B cell (primary cell): ENCODE data around the gene CATSPER1. TPM values are rescaled to one million over a fixed set of nuclear protein-coding genes. Genes with fewer than 3 reads are reported as not detected.

Experiments used
- ATAC-seq: fragments of 200-7000 bp; cut with Tn5 transposase; one replicate; pipeline ENCODE4 v1.10.0; 2021; ENCODE audit warnings: low read depth, mild to moderate bottlenecking, moderate number of reproducible peaks, moderate library complexity
- CTCF ChIA-PET: fragments of 350-600 bp; sonication (Branson Sonifier 250); formaldehyde crosslinking; loops from one replicate; lab custom pipeline; 2021; ENCODE audit warnings: antibody characterized with exemption, inconsistent platforms; lab: Charles Lee
- POLR2A ChIA-PET: fragments of 350-600 bp; sonication (Branson Sonifier 250); formaldehyde crosslinking; loops from one replicate; lab custom pipeline; 2021; ENCODE audit warnings: antibody characterized with exemption; lab: Charles Lee
- DNase-seq: peaks from one replicate; pipeline ENCODE4 v3.0.0; 2013
- H2AFZ ChIP-seq: 2 replicates; pipeline ENCODE4 v1.6.1; 2012; ENCODE audit warnings: mild to moderate bottlenecking, low read depth, low read length; ENCODE audit not compliant: insufficient read depth, poor library complexity, severe bottlenecking
- H3K27ac ChIP-seq, 2 donors: 1 replicate in 1 of 2; 2 replicates in 1 of 2; pipeline ENCODE4 v1.5.1; 2012 to 2013; ENCODE audit warnings: low read length in 2 of 2, mild to moderate bottlenecking in 2 of 2, moderate library complexity in 1 of 2
- H3K27me3 ChIP-seq, 4 experiments: fragments of 200-600 bp in 1 of 4; sonication (generic) in 1 of 4; replicated peaks in 1 of 4; 1 replicate in 2 of 4; 2 replicates in 2 of 4; pipeline versions ENCODE4 v1.6.1 to v1.7.0; 2013 to 2016; ENCODE audit warnings: low read length in 3 of 4, mild to moderate bottlenecking in 2 of 4, mixed read lengths in 1 of 4, moderate library complexity in 1 of 4; ENCODE audit not compliant: insufficient read depth in 4 of 4, control insufficient read depth in 3 of 4; ENCODE audit errors: control extremely low read depth in 1 of 4
- H3K36me3 ChIP-seq, 2 experiments: replicated peaks in 1 of 2; 1 replicate in 1 of 2; 2 replicates in 1 of 2; pipeline versions ENCODE4 v1.6.1 to v1.7.1; 2013; ENCODE audit warnings: low read length in 1 of 2; ENCODE audit not compliant: insufficient read depth in 2 of 2, control insufficient read depth in 1 of 2; ENCODE audit errors: control extremely low read depth in 1 of 2, extremely low read depth in 1 of 2
- H3K4me1 ChIP-seq, 2 donors: fragments of 200-600 bp in 1 of 2; sonication (generic) in 1 of 2; 1 replicate in 1 of 2; 2 replicates in 1 of 2; pipeline versions ENCODE4 v1.5.1 to v1.6.1; 2013 to 2017; ENCODE audit warnings: low read length in 2 of 2; ENCODE audit not compliant: control insufficient read depth in 2 of 2, insufficient read depth in 2 of 2
- H3K4me2 ChIP-seq: replicated peaks from 2 replicates; pipeline ENCODE3; 2012; ENCODE audit warnings: mild to moderate bottlenecking, low read depth, low read length; ENCODE audit not compliant: poor library complexity, severe bottlenecking
- H3K4me3 ChIP-seq, 5 experiments: fragments of 200-600 bp in 1 of 5; sonication (generic) in 1 of 5; 1 replicate in 3 of 5; 2 replicates in 2 of 5; pipeline versions ENCODE4 v1.5.1 to v1.7.0; 2011 to 2016; ENCODE audit warnings: low read length in 4 of 5, mild to moderate bottlenecking in 4 of 5, low read depth in 2 of 5, control low read depth in 1 of 5, moderate library complexity in 1 of 5; ENCODE audit not compliant: insufficient read depth in 1 of 5; ENCODE audit errors: control extremely low read depth in 1 of 5, extremely low read depth in 1 of 5
- H3K79me2 ChIP-seq: fragments of 200-600 bp; sonication (generic); one replicate; pipeline ENCODE4 v1.6.0; 2016; ENCODE audit warnings: low read length; ENCODE audit not compliant: control insufficient read depth, insufficient read depth
- H3K9ac ChIP-seq: fragments of 200-600 bp; sonication (generic); 2 replicates; pipeline ENCODE4 v1.6.1; 2017; ENCODE audit warnings: mild to moderate bottlenecking, low read length, moderate library complexity
- H3K9me3 ChIP-seq, 3 donors: one replicate each; pipeline versions ENCODE4 v1.6.1 to v1.7.1; 2013; ENCODE audit warnings: low read length in 2 of 3; ENCODE audit not compliant: control insufficient read depth in 2 of 3, insufficient read depth in 1 of 3; ENCODE audit errors: control extremely low read depth in 1 of 3
- H4K20me1 ChIP-seq: 2 replicates; pipeline ENCODE4 v1.6.0; 2012; ENCODE audit warnings: mild to moderate bottlenecking, low read length; ENCODE audit not compliant: insufficient read depth, control insufficient read depth, poor library complexity, severe bottlenecking
- H3K27ac Mint-ChIP-seq: one replicate; pipeline ENCODE4 v1.8.0; 2021; ENCODE audit warnings: mixed read lengths
- H3K27me3 Mint-ChIP-seq: one replicate; pipeline ENCODE4 v1.8.0; 2021; ENCODE audit warnings: mixed read lengths
- H3K4me1 Mint-ChIP-seq: one replicate; pipeline ENCODE4 v1.8.0; 2021; ENCODE audit warnings: mixed read lengths
- H3K4me3 Mint-ChIP-seq: one replicate; pipeline ENCODE4 v1.8.0; 2021; ENCODE audit warnings: mixed read lengths
- H3K9me3 Mint-ChIP-seq: one replicate; pipeline ENCODE4 v1.8.0; 2022; ENCODE audit warnings: mixed read lengths; ENCODE audit not compliant: insufficient read depth
- CTCF ChIP-seq: fragments of 200-600 bp; IDR thresholded peaks from one replicate; pipeline ENCODE4 v1.8.0; 2022; ENCODE audit warnings: antibody characterized with exemption, mild to moderate bottlenecking
- EZH2 ChIP-seq: IDR thresholded peaks from 2 replicates; pipeline ENCODE4 v1.6.1; 2012; ENCODE audit warnings: borderline replicate concordance, low read depth, mild to moderate bottlenecking, moderate library complexity, low read length; ENCODE audit not compliant: insufficient read depth, poor library complexity, severe bottlenecking
- WGBS: methylation state at CpG from one replicate; pipeline ENCODE4 v1.1.5; 2013; ENCODE audit warnings: missing lambda C conversion rate; ENCODE audit not compliant: insufficient coverage; 5-methylcytosine and 5-hydroxymethylcytosine counted together
- intact Hi-C: fragments of 100-400 bp; cut with micrococcal nuclease; formaldehyde crosslinking; loops from one replicate; pipeline ENCODE4 v1.10.0; 2022
- polyA plus RNA-seq: library from polyadenylated mRNA; depleted of rRNA; stranded (reverse); fragments of >200 nt; gene quantifications from 2 replicates; pipeline ENCODE4 v1.2.3, GENCODE V29; 2012
- total RNA-seq, 2 donors: library from RNA; stranded (reverse); fragments of 120-200 nt in 1 of 2; gene quantifications; 1 replicate in 1 of 2; 2 replicates in 1 of 2; pipeline versions ENCODE4 v1.2.3 to v1.2.4, GENCODE V29; 2013 to 2022

CATSPER1 gene
- total and polyA plus RNA-seq, 2 donors (not counting 1 experiment from before 2014, with no cell fraction given), result not detected

GRCh38 chr11:66017321-66017720 lies 9.0 kb downstream of the CATSPER1 start:
- H4K20me1 ChIP-seq, result no peaks in the 10 kb centered on the region
- no peak overlapping the region for H2AFZ ChIP-seq
- H3K27me3 ChIP-seq, result peaks cover 0 to 17% (median 5%) of the 10 kb centered on the region in 4 experiments
- no peak for ATAC-seq
- peaks cover 0 to 9% (median 0%) of the 10 kb centered on the region in 3 donors for H3K9me3 ChIP-seq
- ChIA-PET CTCF (no interaction called here), POLR2A (no interaction called here)
- WGBS, result 95% methylated on average over 4 of the region's 4 CpGs
- no peaks in the 10 kb centered on the region for H3K9me3 Mint-ChIP-seq
- peaks cover 1 to 7% of the 10 kb centered on the region in 2 donors for H3K4me1 ChIP-seq
- no peak overlapping the region for H3K9ac ChIP-seq
- H3K27me3 Mint-ChIP-seq, result peaks cover 3% of the 10 kb centered on the region
- no peak overlapping the region for H3K4me3 ChIP-seq
- H3K79me2 ChIP-seq, result no peaks in the 10 kb centered on the region
- intact Hi-C loops, result no loop called here
- no peak for DNase-seq
- no peak overlapping the region for H3K4me3 Mint-ChIP-seq
- no peak overlapping the region for H3K4me2 ChIP-seq
- no peak for TF ChIP-seq EZH2
- TF ChIP-seq CTCF, result no peak
- H3K27ac Mint-ChIP-seq, result no peak overlapping the region
- no peak overlapping the region for H3K27ac ChIP-seq
- H3K4me1 Mint-ChIP-seq, result peaks cover under 1% of the 10 kb centered on the region
- no peaks in the 10 kb centered on the region for H3K36me3 ChIP-seq

GRCh38 chr11:66016793-66017177 lies 9.5 kb downstream of the CATSPER1 start:
- 91% methylated on average over 10 of the region's 10 CpGs for WGBS
- Histone ChIP-seq H2AFZ (no peak overlapping the region), H4K20me1 (no peaks in the 10 kb centered on the region), H3K9ac (no peak overlapping the region), H3K27ac (no peak overlapping the region), H3K4me1 (peaks cover 5 to 11% of the 10 kb centered on the region in 2 donors), H3K4me3 (no peak overlapping the region), H3K79me2 (no peaks in the 10 kb centered on the region), H3K4me2 (no peak overlapping the region), H3K36me3 (no peaks in the 10 kb centered on the region), H3K27me3 (peaks cover 0 to 22% (median 7%) of the 10 kb centered on the region in 4 experiments), H3K9me3 (peaks cover 0 to 9% (median 0%) of the 10 kb centered on the region in 3 donors)
- intact Hi-C loops, result no loop called here
- CTCF ChIA-PET, result no interaction called here
- H3K27ac Mint-ChIP-seq, result no peak overlapping the region
- H3K27me3 Mint-ChIP-seq, result peaks cover 3% of the 10 kb centered on the region
- H3K4me1 Mint-ChIP-seq, result no peaks in the 10 kb centered on the region
- POLR2A ChIA-PET, result no interaction called here
- ATAC-seq (no peak), DNase-seq (no peak)
- H3K4me3 Mint-ChIP-seq, result no peak overlapping the region
- no peaks in the 10 kb centered on the region for H3K9me3 Mint-ChIP-seq
- TF ChIP-seq CTCF (no peak), EZH2 (no peak)
